HuH-7 (cell line): ENCODE data around the gene MYO9A.

Source experiments
- DNase-seq: peaks from one replicate; pipeline ENCODE4 v3.0.0; 2011; ENCODE audit warnings: low spot score

The MYO9A gene

DNA sequence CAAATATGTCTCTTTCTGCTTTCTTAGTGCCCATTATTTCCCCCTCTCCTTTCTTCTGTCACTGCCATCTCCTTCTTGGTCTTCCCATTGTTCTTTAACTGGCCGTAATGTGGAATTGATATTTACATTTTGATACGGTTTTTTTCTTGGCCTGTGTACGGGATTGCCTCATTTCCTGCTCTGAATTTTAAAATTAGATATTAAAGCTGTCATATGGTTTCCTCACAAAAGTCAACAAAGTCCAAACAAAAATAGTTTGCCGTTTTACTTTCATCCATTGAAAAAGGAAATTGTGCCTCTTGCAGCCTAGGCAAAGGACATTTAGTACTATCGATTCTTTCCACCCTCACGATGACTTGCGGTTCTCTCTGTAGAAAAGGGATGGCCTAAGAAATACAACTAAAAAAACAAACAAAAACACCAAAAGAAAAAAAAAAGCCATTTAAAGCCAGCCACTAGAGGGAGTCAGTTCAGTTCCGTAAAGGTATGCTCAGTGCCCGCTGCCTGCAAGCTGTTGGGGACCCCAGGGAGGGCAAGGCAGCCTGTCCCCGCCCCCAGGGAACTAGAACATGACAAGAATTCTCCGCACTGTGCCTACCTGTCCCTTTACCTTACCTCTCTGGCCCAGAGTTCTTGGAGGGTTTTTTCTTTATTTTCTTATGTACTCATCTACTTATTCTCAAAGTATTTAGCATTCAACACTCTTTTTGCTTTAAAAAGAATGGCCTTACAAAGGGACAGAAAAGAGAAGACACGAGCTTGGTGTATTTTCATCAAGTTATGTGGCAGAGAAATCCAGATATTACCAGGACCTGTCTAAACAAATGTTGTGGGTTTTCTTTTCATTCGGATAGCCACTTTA lies 337.6 kb downstream of the MYO9A start:
- peak; percentile 80 for DNase-seq

DNA sequence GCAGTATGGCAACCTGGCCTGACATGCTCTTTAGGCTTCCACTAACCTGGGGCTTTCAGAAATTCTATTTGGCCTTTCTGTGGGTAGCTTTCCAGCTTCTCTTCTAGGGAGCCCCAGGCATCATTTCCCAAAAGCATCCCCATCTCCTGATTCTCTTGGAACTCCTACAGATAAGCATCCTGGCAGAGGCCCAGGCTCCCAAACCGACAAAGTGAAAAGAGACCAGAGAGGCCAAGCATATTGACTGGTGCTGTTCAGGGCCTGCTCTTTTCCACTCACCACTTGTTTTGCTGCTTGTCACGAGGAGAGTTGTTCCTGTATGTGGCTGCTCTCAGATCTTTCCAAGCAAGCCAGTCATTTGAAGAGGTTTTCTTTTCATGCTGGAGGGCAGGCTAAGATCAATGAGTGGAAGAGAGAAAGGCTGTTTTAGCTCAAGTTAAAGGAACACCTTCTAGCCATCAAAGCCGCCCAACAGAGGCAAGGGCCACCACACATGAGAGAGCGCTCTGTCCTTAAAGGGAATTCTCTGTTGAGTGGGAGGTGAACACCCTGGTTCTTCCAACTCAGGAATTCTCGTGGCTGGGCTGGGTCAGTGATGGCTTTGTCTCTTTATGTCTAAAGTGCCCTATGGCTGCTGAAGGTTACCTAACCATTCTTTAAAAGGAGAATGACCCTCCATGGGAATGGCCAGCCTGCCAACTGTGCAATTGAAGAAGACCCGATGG lies 338.7 kb downstream of the MYO9A start:
- DNase-seq: no peak

DNA sequence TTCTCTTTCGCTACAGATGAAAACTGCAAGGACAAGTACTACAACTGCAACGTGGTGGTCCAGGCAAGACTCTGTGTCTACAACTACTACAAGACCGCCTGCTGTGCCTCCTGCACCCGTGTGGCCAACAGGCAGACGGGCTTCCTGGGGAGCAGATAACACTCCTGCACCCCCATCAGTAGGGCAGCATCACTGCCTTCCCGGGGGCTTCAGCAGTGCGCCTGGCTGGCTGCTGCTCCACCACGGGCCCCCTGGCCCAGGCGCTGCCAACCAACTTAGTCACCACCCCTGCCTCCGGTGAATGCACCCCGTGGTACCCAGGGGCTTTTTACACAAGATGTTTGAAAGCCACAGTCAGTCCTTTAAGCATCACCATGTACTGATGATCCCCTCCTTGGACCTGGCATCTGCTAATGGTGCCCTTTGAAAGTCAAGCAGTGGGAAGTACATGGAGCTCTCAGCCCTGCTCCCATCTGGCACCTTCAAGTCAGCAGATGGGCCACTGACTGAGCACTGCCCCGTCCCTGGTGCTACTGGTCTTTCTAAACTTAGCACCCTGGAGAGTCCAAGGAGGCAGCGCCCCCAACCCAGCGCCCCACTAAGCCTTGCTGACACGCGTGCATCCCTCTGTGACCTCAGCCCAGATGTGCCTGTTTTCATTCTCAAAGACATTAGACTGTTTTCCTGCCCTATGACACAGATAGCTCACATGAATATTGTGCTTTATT lies 340.6 kb downstream of the MYO9A start:
- DNase-seq: no peak

DNA sequence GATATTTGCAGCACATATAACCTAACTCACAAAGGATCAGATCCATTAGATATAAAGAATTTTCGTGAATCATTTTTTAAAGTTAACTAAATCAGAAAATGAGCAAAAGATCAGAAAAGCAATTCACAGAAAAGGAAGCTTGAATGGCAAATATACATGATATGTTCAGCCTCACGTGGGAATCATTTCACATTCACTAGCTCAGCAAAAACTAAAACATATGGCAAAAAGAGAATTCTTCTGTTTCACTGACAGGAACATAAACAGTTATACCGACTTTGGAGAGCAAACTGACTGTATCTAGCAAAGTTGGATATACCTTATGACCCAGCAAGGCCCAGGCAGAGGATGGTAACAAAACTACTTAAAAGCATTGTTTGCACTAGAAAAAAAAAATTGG lies 341.6 kb downstream of the MYO9A start:
- DNase-seq: no peak

DNA sequence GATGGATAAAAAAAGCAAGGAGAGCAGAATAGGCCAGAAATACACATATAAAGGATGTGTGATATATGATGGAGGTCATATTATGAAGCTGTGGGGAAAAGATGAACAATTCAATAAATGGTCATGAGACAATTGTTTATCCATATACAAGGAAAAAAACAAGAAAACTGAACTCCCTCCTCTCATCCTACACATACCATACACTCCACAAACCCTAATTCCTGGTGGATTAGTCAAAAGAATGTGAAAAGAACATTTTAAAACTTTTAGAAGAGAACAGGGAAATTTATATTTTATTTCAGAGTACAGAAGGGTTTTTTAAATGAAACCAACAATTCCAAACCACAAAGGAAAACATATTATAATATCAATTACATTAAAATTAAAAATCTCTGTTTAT lies 342.1 kb downstream of the MYO9A start:
- no peak for DNase-seq

DNA sequence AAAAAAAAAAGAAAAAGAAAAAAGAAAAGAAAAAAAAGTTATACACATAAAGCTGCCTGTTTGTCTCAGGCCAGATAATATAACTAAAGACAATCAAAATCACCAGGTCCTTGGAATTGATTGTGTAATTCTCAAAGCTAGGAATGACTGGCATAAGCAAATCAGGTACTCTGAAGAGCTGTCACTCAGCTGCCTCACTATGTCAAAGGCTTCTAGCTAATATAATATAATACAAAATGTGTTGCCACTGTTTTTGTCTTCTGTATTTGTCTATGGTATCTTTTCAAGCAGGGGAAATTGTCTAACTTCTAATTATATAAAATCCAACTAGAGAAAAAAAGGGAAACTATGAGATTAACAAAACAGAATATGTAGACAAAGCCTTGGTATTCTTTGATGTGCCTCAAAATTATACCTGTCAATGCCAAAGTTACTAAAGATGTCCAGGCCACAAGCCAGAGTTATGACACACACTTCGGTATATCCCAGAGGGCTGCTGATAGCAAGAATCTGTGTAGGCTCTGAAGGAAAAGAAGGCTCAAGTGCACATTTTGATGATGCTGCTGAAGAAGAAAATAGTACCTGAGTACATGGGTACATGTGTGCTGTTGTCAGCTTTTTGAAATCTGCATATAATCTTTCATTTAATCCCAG lies 344.6 kb downstream of the MYO9A start:
- DNase-seq: no peak
